Measurements from ENCODE around the gene ROR1. TPM values are rescaled to one million over a fixed set of nuclear protein-coding genes. Genes with fewer than 3 reads are reported as not detected.

Gene ROR1
- total RNA-seq, 1 experiment from 2014 or later = 56.3 TPM

GRCh38 chr1:64111787-64112186 is 338.0 kb downstream of the ROR1 start:
- TF ChIP-seq SMAD3 (CRISPR knock-in tag; IDR thresholded peaks at IDR 0.05; ENCODE audit: borderline replicate concordance) (no peak), ZNF671 (CRISPR knock-in tag; IDR thresholded peaks at IDR 0.05) (no peak), ZNF263 (CRISPR knock-in tag; IDR thresholded peaks at IDR 0.05; ENCODE audit: low read depth) (no peak), ATF1 (CRISPR knock-in tag; IDR thresholded peaks at IDR 0.05) (no peak), NR2C2 (CRISPR knock-in tag; IDR thresholded peaks at IDR 0.05) (no peak), ZNF532 (CRISPR knock-in tag; IDR thresholded peaks at IDR 0.05; ENCODE audit: borderline replicate concordance) (no peak), CTCF (IDR thresholded peaks at IDR 0.05) (no peak), EMX1 (CRISPR knock-in tag; IDR thresholded peaks at IDR 0.05) (no peak), ERG (CRISPR knock-in tag; IDR thresholded peaks at IDR 0.05) (no peak), ZNF396 (CRISPR knock-in tag; IDR thresholded peaks at IDR 0.05; ENCODE audit: borderline replicate concordance) (no peak)
- TF ChIP-seq, protein P1, sequence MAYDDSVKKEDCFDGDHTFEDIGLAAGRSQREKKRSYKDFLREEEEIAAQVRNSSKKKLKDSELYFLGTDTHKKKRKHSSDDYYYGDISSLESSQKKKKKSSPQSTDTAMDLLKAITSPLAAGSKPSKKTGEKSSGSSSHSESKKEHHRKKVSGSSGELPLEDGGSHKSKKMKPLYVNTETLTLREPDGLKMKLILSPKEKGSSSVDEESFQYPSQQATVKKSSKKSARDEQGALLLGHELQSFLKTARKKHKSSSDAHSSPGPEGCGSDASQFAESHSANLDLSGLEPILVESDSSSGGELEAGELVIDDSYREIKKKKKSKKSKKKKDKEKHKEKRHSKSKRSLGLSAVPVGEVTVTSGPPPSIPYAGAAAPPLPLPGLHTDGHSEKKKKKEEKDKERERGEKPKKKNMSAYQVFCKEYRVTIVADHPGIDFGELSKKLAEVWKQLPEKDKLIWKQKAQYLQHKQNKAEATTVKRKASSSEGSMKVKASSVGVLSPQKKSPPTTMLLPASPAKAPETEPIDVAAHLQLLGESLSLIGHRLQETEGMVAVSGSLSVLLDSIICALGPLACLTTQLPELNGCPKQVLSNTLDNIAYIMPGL (CRISPR knock-in tag; IDR thresholded peaks at IDR 0.05) = no peak
- Mint-ChIP-seq H3K36me3 (no peaks in the 10 kb centered on the region), H3K4me1 (peaks cover 35% of the 10 kb centered on the region), H3K4me3 (no peak overlapping the region), H3K9me3 (no peaks in the 10 kb centered on the region), H3K27me3 (ENCODE audit: low read depth) (no peaks in the 10 kb centered on the region; the same call in 1 of the 2 replicates), H3K27ac (no peak overlapping the region)
- ChIA-PET CTCF (interaction anchor here (0.6 to 2.5 kb wide), 4 partner anchors 25 to 437 kb away, joined by 3 to 15 read pairs (median 3); no protein-coding TSS in a partner anchor), POLR2A (no interaction called here)
- ATAC-seq (no peak), DNase-seq (ENCODE audit: low spot score) (no peak)

DNA sequence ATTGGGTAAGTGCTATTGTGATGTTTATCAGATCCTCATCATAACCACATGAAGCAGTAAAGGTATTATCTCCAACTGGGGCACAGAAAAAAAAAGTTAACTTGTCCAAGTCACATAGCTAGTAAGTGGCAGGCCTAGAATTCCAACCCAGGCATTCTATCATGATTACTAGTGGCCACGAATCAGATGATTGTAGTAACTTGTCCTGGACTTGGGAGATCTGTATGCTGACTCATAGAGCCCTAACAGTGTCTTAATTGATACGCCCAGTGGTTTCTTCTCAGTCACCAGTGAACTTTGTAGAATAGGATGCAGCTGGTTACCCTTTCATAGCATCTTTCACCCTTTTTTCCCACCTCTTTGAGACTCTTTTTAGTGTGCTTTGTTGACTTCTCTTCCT is 338.5 kb downstream of the ROR1 start:
- POLR2A ChIA-PET = no interaction called here
- Mint-ChIP-seq H3K27me3 (ENCODE audit: low read depth) (no peaks in the 10 kb centered on the region), H3K27ac (no peak overlapping the region; the same call in 1 of the 2 replicates), H3K4me3 (no peak overlapping the region), H3K4me1 (peaks cover 31% of the 10 kb centered on the region), H3K36me3 (no peaks in the 10 kb centered on the region), H3K9me3 (no peaks in the 10 kb centered on the region)
- ATAC-seq (no peak), DNase-seq (ENCODE audit: low spot score) (no peak)
- CTCF ChIA-PET = interaction anchor here (0.9 to 2.5 kb wide), 3 partner anchors 24 to 438 kb away, joined by 3 to 15 read pairs (median 3); no protein-coding TSS in a partner anchor
- TF ChIP-seq JUN (CRISPR knock-in tag; IDR thresholded peaks at IDR 0.05) (no peak), PRRX2 (CRISPR knock-in tag; IDR thresholded peaks at IDR 0.05) (no peak), ZNF416 (CRISPR knock-in tag; IDR thresholded peaks at IDR 0.05) (no peak), MYBL2 (CRISPR knock-in tag; IDR thresholded peaks at IDR 0.05) (no peak), NR1H2 (CRISPR knock-in tag; IDR thresholded peaks at IDR 0.05) (no peak), ZNF396 (CRISPR knock-in tag; IDR thresholded peaks at IDR 0.05; ENCODE audit: borderline replicate concordance) (no peak), GRHL2 (CRISPR knock-in tag; IDR thresholded peaks at IDR 0.05; ENCODE audit: insufficient replicate concordance, severe bottlenecking) (no peak), CDX4 (CRISPR knock-in tag; IDR thresholded peaks at IDR 0.05; ENCODE audit: borderline replicate concordance) (no peak), GABPB1 (CRISPR knock-in tag; IDR thresholded peaks at IDR 0.05) (no peak), TEAD1 (CRISPR knock-in tag; IDR thresholded peaks at IDR 0.05) (no peak), CREB1 (CRISPR knock-in tag; IDR thresholded peaks at IDR 0.05) (no peak), ZNF423 (CRISPR knock-in tag; IDR thresholded peaks at IDR 0.05) (no peak), ZNF317 (CRISPR knock-in tag; IDR thresholded peaks at IDR 0.05; ENCODE audit: borderline replicate concordance, low read depth) (no peak), FOXP1 (CRISPR knock-in tag; IDR thresholded peaks at IDR 0.05; ENCODE audit: borderline replicate concordance) (no peak)
- TF ChIP-seq, protein P2, sequence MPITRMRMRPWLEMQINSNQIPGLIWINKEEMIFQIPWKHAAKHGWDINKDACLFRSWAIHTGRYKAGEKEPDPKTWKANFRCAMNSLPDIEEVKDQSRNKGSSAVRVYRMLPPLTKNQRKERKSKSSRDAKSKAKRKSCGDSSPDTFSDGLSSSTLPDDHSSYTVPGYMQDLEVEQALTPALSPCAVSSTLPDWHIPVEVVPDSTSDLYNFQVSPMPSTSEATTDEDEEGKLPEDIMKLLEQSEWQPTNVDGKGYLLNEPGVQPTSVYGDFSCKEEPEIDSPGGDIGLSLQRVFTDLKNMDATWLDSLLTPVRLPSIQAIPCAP (CRISPR knock-in tag; IDR thresholded peaks at IDR 0.05) = no peak
